ENCODE results near the gene NLE1.

- no peak for TF ChIP-seq CTCF (IDR thresholded peaks at IDR 0.05)
- TF ChIP-seq EZH2phosphoT487 (IDR thresholded peaks at IDR 0.05), result no peak
Measured at GRCh38 chr17:35087731-35088355, 54.3 kb downstream of the NLE1 start.
